ENCODE results near the gene RXRA.

GRCh38 chr9:134456756-134457305 lies 130.6 kb downstream of the RXRA start:
- TF ChIP-seq CTCF (IDR thresholded peaks at IDR 0.05) (no peak), ZFX (IDR thresholded peaks at IDR 0.05; ENCODE audit: borderline replicate concordance) (no peak)

Measured in 22Rv1 (cell line).